Measurements from ENCODE around the gene TMEM202.

Gene TMEM202

DNA sequence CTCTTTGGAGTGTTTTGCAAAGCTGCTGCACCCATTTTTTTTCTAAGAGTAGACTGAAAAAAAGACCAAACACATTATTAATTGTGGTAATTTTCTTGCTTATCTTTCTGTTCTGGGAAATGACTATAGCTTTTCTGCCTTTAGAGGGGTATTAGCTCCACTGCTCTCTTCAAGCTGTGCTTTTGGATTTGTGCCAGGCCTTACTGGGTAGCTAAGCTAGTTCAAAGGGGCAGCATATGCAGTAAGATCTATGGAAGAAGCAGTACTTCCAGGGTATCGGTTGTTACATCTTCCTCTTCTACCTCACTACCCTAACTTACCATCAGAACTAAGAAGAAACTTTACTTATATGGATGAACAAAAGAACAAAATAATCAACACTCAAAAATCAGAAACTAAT lies 47.3 kb downstream of the TMEM202 start:
- peak; percentile 19 for DNase-seq (ENCODE audit: low read depth)
- TF ChIP-seq, protein P1, sequence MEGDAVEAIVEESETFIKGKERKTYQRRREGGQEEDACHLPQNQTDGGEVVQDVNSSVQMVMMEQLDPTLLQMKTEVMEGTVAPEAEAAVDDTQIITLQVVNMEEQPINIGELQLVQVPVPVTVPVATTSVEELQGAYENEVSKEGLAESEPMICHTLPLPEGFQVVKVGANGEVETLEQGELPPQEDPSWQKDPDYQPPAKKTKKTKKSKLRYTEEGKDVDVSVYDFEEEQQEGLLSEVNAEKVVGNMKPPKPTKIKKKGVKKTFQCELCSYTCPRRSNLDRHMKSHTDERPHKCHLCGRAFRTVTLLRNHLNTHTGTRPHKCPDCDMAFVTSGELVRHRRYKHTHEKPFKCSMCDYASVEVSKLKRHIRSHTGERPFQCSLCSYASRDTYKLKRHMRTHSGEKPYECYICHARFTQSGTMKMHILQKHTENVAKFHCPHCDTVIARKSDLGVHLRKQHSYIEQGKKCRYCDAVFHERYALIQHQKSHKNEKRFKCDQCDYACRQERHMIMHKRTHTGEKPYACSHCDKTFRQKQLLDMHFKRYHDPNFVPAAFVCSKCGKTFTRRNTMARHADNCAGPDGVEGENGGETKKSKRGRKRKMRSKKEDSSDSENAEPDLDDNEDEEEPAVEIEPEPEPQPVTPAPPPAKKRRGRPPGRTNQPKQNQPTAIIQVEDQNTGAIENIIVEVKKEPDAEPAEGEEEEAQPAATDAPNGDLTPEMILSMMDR (conservative IDR thresholded peaks at IDR 0.05; ENCODE audit: low read depth, low read length): no peak
- no peak overlapping the region for H3K4me3 ChIP-seq (ENCODE audit: low read depth, low read length)

DNA sequence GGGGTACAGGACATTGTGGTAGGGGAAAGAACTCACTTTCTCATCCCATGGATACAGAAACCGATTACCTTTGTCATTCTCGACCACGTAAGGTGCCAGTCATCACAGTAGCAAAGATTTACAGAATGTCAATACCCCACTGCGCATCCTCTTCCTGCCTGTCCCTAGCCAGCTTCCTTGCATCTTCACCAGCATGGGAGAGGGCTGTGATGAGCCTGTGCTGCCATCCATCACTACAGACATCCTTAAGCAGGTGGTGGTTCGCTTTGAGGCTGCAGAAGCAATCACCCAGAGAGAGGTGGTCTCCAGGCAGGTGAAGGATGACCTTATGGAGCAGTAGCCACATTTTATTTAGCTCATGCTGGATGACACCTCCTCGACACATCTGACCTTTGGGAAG lies 52.7 kb downstream of the TMEM202 start:
- H3K4me3 ChIP-seq (ENCODE audit: low read depth, low read length): no peak overlapping the region

DNA sequence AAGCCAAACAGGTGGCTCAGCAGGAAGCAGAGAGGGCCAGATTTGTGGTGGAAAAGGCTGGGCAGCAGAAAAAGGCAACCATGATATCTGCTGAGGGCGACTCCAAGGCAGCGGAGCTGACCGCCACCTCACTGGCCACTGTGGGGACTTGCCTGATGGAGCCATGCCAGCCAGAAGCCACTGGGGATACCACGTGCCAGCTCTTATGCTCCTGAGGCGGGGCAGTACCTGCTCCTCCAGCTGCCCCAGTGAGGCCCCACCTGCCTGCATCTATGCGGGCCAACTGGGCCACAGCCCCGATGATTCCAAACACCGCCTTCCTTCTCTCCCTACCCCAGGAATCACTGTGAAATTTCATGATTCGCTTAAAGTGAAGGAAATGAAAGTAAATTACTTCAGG lies 53.1 kb downstream of the TMEM202 start:
- TF ChIP-seq, protein P1 (conservative IDR thresholded peaks at IDR 0.05; ENCODE audit: low read depth, low read length): no peak
- no peak for DNase-seq (ENCODE audit: low read depth)
- no peak overlapping the region for H3K4me3 ChIP-seq (ENCODE audit: low read depth, low read length)

More for the DNA sequence above, 52.7 kb downstream of the TMEM202 start:
- TF ChIP-seq, protein P1 (conservative IDR thresholded peaks at IDR 0.05; ENCODE audit: low read depth, low read length): no peak
- no peak for DNase-seq (ENCODE audit: low read depth)

DNA sequence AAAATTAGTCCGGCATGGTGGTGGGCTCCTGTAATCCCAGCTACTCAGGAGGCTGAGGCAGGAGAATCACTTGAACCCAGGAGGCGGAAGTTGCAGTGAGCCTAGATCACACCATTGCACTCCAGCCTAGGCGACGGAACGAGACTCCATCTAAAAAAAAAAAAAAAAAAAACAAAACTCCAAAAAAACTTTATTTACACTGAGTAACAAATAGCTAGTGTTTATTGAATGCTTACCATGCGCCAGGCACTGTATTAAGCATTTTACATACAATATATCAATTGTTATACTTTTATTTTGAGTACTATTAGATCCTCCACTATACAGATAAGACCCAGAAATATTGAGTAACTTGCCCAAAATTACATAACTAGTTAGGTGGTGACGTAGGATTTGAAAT lies 58.6 kb downstream of the TMEM202 start:
- no peak overlapping the region for H3K4me3 ChIP-seq (ENCODE audit: low read depth, low read length)
- no peak for DNase-seq (ENCODE audit: low read depth)
- TF ChIP-seq, protein P1 (conservative IDR thresholded peaks at IDR 0.05; ENCODE audit: low read depth, low read length): no peak
